ENCODE data around the gene SHLD1. TPM values are rescaled to one million over a fixed set of nuclear protein-coding genes. Genes with fewer than 3 reads are reported as not detected.

Gene SHLD1
- total RNA-seq, 1 donor from 2014 or later: 4.1 TPM

- no peak overlapping the region for H3K4me3 Mint-ChIP-seq (ENCODE audit: unreplicated experiment)
- H3K36me3 Mint-ChIP-seq (ENCODE audit: unreplicated experiment): no peaks in the 10 kb centered on the region
- H3K27me3 Mint-ChIP-seq (ENCODE audit: unreplicated experiment): no peaks in the 10 kb centered on the region
- no peaks in the 10 kb centered on the region for H3K4me1 Mint-ChIP-seq (ENCODE audit: unreplicated experiment)
- H3K9me3 Mint-ChIP-seq (ENCODE audit: unreplicated experiment): no peaks in the 10 kb centered on the region
- TF ChIP-seq, protein P1, sequence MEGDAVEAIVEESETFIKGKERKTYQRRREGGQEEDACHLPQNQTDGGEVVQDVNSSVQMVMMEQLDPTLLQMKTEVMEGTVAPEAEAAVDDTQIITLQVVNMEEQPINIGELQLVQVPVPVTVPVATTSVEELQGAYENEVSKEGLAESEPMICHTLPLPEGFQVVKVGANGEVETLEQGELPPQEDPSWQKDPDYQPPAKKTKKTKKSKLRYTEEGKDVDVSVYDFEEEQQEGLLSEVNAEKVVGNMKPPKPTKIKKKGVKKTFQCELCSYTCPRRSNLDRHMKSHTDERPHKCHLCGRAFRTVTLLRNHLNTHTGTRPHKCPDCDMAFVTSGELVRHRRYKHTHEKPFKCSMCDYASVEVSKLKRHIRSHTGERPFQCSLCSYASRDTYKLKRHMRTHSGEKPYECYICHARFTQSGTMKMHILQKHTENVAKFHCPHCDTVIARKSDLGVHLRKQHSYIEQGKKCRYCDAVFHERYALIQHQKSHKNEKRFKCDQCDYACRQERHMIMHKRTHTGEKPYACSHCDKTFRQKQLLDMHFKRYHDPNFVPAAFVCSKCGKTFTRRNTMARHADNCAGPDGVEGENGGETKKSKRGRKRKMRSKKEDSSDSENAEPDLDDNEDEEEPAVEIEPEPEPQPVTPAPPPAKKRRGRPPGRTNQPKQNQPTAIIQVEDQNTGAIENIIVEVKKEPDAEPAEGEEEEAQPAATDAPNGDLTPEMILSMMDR (IDR thresholded peaks at IDR 0.05): no peak
- no peak overlapping the region for H3K27ac Mint-ChIP-seq (ENCODE audit: unreplicated experiment)
- DNase-seq (ENCODE audit: extremely low spot score, unreplicated experiment): no peak
These were observed 61.5 kb downstream of the SHLD1 start for GRCh38 chr20:5811746-5812145.

DNA sequence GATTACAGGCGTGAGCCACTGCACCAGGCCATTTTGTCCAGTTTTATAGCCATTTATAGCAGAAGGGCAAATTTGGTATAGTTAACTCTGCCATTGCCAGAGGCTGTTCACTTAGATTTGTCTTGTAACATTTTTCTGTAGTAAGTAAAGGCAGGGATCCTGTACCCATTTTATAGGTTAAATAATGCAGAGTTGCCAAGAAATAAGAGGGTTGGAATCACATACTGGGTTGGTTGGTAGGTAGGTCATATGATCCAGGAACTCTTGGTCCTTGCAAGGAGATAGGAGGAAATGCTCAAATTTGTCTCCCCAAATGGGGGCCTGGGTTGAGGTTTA, 68.1 kb downstream of the SHLD1 start:
- DNase-seq (ENCODE audit: extremely low spot score, unreplicated experiment): no peak
- H3K27me3 Mint-ChIP-seq (ENCODE audit: unreplicated experiment): no peaks in the 10 kb centered on the region
- peaks cover 2% of the 10 kb centered on the region for H3K4me1 Mint-ChIP-seq (ENCODE audit: unreplicated experiment)
- TF ChIP-seq, protein P1 (IDR thresholded peaks at IDR 0.05): no peak
- H3K9me3 Mint-ChIP-seq (ENCODE audit: unreplicated experiment): no peaks in the 10 kb centered on the region
- no peak overlapping the region for H3K27ac Mint-ChIP-seq (ENCODE audit: unreplicated experiment)
- H3K36me3 Mint-ChIP-seq (ENCODE audit: unreplicated experiment): no peaks in the 10 kb centered on the region
- H3K4me3 Mint-ChIP-seq (ENCODE audit: unreplicated experiment): no peak overlapping the region

DNA sequence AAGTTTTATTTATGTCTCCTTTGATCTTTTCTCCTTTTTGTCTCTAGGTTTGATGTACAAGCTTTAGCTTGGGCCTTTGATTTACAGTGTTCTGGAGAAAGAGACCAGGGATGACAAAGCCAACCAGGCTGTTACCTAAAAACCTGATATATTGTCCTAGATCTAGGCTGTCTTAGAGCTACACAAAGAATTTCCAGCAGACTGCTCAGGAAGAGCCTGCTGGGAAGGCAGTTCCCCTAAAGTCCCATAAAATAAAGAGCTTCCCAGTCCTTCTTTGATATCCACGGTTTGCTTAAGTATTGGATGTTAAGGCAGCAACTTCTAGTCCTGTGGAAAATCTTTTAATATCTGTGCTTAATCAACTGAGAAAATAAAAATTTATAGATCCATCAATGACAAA, 70.5 kb downstream of the SHLD1 start:
- no peak for DNase-seq (ENCODE audit: extremely low spot score, unreplicated experiment)
- H3K4me1 Mint-ChIP-seq (ENCODE audit: unreplicated experiment): peaks cover 2% of the 10 kb centered on the region
- no peak overlapping the region for H3K27ac Mint-ChIP-seq (ENCODE audit: unreplicated experiment)

GRCh38 chr20:5821627-5822215, 71.5 kb downstream of the SHLD1 start:
- Mint-ChIP-seq H3K4me3 (ENCODE audit: unreplicated experiment) (no peak overlapping the region), H3K36me3 (ENCODE audit: unreplicated experiment) (no peaks in the 10 kb centered on the region), H3K27me3 (ENCODE audit: unreplicated experiment) (no peaks in the 10 kb centered on the region), H3K9me3 (ENCODE audit: unreplicated experiment) (no peaks in the 10 kb centered on the region), H3K4me1 (ENCODE audit: unreplicated experiment) (peaks cover 2% of the 10 kb centered on the region), H3K27ac (ENCODE audit: unreplicated experiment) (no peak overlapping the region)
- TF ChIP-seq, protein P1 (IDR thresholded peaks at IDR 0.05): no peak
- no peak for DNase-seq (ENCODE audit: extremely low spot score, unreplicated experiment)

More for the DNA sequence above, 70.5 kb downstream of the SHLD1 start:
- TF ChIP-seq, protein P1 (IDR thresholded peaks at IDR 0.05): no peak
- Mint-ChIP-seq H3K4me3 (ENCODE audit: unreplicated experiment) (no peak overlapping the region), H3K27me3 (ENCODE audit: unreplicated experiment) (no peaks in the 10 kb centered on the region), H3K9me3 (ENCODE audit: unreplicated experiment) (no peaks in the 10 kb centered on the region), H3K36me3 (ENCODE audit: unreplicated experiment) (no peaks in the 10 kb centered on the region)

- no peak for DNase-seq (ENCODE audit: extremely low spot score, unreplicated experiment)
- Mint-ChIP-seq H3K4me1 (ENCODE audit: unreplicated experiment) (peaks cover 2% of the 10 kb centered on the region), H3K27me3 (ENCODE audit: unreplicated experiment) (no peaks in the 10 kb centered on the region), H3K4me3 (ENCODE audit: unreplicated experiment) (no peak overlapping the region), H3K36me3 (ENCODE audit: unreplicated experiment) (no peaks in the 10 kb centered on the region), H3K27ac (ENCODE audit: unreplicated experiment) (no peak overlapping the region), H3K9me3 (ENCODE audit: unreplicated experiment) (no peaks in the 10 kb centered on the region)
- TF ChIP-seq, protein P1 (IDR thresholded peaks at IDR 0.05): no peak
These were observed 72.4 kb downstream of the SHLD1 start for GRCh38 chr20:5822569-5822968.
